Testis (tissue), 3 donors: Measurements from ENCODE around the gene RGS16. TPM values are rescaled to one million over a fixed set of nuclear protein-coding genes. Genes with fewer than 3 reads are reported as not detected.

ENCODE experiments used
- DNase-seq: peaks from one replicate; pipeline ENCODE4 v3.0.0-alpha.2; 2019
- H3K27ac ChIP-seq, 2 donors: fragments of 200-600 bp; sonication (generic); one replicate each; pipeline ENCODE4 v1.5.1; 2019
- H3K27me3 ChIP-seq: fragments of 200-600 bp; sonication (generic); one replicate; pipeline ENCODE4 v1.5.1; 2019
- H3K36me3 ChIP-seq: fragments of 200-600 bp; sonication (generic); one replicate; pipeline ENCODE4 v1.5.1; 2017; ENCODE audit warnings: low read depth; ENCODE audit errors: missing control alignments
- H3K4me1 ChIP-seq: fragments of 200-600 bp; sonication (generic); one replicate; pipeline ENCODE4 v1.5.1; 2019
- H3K4me3 ChIP-seq, 2 donors: fragments of 200-600 bp; sonication (generic); one replicate each; pipeline ENCODE4 v1.5.1; 2017 to 2019
- H3K9me3 ChIP-seq: fragments of 200-600 bp; sonication (generic); one replicate; pipeline ENCODE4 v1.5.1; 2017
- POLR2A ChIP-seq: fragments of 450-650 bp; IDR thresholded peaks from one replicate; pipeline ENCODE4 v1.6.1; 2017; ENCODE audit warnings: antibody characterized with exemption, mild to moderate bottlenecking, moderate library complexity
- whole genome bisulfite sequencing, 2 donors: methylation state at CpG; one replicate each; pipeline ENCODE4 v1.1.5; 2018; 5-methylcytosine and 5-hydroxymethylcytosine counted together
- intact Hi-C: fragments of 100-400 bp; cut with DNase I; formaldehyde crosslinking; loops from one replicate; pipeline ENCODE4 v1.15.1; 2023; ENCODE audit warnings: low total_unique reads
- polyA plus RNA-seq: library from polyadenylated mRNA; stranded (reverse); fragments of 350-450 nt; fragmentation: Illumina TruSeq; extraction: RNeasy Lipid Tissue Mini Kit (QIAGEN cat#74804); gene quantifications from one replicate; pipeline ENCODE4 v1.2.3, GENCODE V29; 2014; ENCODE audit warnings: low read depth, low replicate concordance; ENCODE audit not compliant: insufficient read depth
- total RNA-seq, 2 donors: library from RNA; depleted of rRNA; stranded (reverse); fragments of >200 nt; gene quantifications; one replicate each; pipeline ENCODE4 v1.2.3, GENCODE V29; 2016
- TF ChIP-seq, protein P1 (sequence below), 3 experiments: fragments of 450-650 bp in 2 of 3; fragments of 200-600 bp in 1 of 3; sonication (generic) in 1 of 3; IDR thresholded peaks; one replicate each; pipeline ENCODE4 v1.5.1; 2016 to 2019; ENCODE audit warnings: antibody characterized with exemption in 3 of 3, mild to moderate bottlenecking in 2 of 3, moderate library complexity in 1 of 3

The RGS16 gene
- total and polyA plus RNA-seq, 3 donors from 2014 or later, result 0.93 to 3.2 (median 1.3) TPM

GRCh38 chr1:182628657-182629056 lies 24.5 kb upstream of the RGS16 start:
- intact Hi-C loops, result no loop called here
- no peaks in the 10 kb centered on the region for H3K9me3 ChIP-seq
- no peak for DNase-seq
- H3K27me3 ChIP-seq, result no peaks in the 10 kb centered on the region
- 97 to 100% methylated on average over 1 of the region's 1 CpG for WGBS, 2 donors
- TF ChIP-seq, protein P1, sequence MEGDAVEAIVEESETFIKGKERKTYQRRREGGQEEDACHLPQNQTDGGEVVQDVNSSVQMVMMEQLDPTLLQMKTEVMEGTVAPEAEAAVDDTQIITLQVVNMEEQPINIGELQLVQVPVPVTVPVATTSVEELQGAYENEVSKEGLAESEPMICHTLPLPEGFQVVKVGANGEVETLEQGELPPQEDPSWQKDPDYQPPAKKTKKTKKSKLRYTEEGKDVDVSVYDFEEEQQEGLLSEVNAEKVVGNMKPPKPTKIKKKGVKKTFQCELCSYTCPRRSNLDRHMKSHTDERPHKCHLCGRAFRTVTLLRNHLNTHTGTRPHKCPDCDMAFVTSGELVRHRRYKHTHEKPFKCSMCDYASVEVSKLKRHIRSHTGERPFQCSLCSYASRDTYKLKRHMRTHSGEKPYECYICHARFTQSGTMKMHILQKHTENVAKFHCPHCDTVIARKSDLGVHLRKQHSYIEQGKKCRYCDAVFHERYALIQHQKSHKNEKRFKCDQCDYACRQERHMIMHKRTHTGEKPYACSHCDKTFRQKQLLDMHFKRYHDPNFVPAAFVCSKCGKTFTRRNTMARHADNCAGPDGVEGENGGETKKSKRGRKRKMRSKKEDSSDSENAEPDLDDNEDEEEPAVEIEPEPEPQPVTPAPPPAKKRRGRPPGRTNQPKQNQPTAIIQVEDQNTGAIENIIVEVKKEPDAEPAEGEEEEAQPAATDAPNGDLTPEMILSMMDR (IDR thresholded peaks at IDR 0.05), result no peak
- no peak for TF ChIP-seq POLR2A
- no peaks in the 10 kb centered on the region for H3K4me1 ChIP-seq
- H3K36me3 ChIP-seq, result no peaks in the 10 kb centered on the region
- H3K27ac ChIP-seq, result no peak overlapping the region
- no peak overlapping the region for H3K4me3 ChIP-seq

DNA sequence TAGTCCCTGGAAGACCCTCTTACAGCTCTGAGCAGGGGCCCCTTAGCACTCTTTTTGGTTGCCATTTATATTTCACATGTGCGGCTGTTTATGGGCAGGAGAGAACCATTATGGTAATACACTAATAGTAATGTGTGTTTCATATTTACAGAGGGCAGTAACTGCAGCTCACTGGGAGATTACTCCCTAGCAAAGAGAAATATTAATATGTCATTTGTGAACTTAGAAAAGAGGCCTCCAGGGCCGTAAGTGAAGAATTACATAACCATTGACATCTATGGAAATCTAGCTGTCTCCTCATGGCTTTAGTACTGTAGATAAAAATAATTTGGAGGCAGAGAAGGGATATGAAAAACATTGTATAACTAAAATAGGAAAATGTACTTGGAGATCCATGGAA lies 23.4 kb upstream of the RGS16 start:
- Histone ChIP-seq H3K36me3 (no peaks in the 10 kb centered on the region), H3K9me3 (no peaks in the 10 kb centered on the region), H3K27me3 (no peaks in the 10 kb centered on the region), H3K4me3 (no peak overlapping the region), H3K27ac (no peak overlapping the region), H3K4me1 (peaks cover 5% of the 10 kb centered on the region)
- WGBS, 2 donors, result 81 to 83% methylated on average over 2 of the region's 2 CpGs
- intact Hi-C loops, result no loop called here
- DNase-seq, result no peak
- TF ChIP-seq POLR2A, result no peak
- TF ChIP-seq, protein P1 (IDR thresholded peaks at IDR 0.05), result no peak

DNA sequence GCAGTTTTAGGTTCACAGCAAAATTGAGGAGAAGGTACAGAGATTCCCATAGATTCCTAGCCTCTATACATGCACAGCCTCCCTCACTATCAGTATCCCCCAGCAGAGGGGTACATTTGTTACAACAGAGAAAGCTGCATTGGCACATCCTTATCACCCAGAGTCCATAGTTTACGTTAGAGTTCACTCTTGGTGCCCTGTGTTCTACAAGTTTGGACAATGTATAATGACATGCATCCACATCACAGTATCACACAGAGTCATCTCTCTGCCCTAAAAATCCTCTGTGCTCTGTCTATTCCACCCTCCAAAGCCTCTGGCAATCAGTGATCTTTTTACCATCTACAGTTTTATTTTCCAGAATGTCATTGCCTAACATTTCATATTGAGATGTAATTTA lies 22.3 kb upstream of the RGS16 start:
- intact Hi-C loops, result no loop called here
- no peak for TF ChIP-seq POLR2A
- TF ChIP-seq, protein P1 (IDR thresholded peaks at IDR 0.05), result no peak
- WGBS, 2 donors, result 69 to 76% methylated on average over 1 of the region's 1 CpG

DNA sequence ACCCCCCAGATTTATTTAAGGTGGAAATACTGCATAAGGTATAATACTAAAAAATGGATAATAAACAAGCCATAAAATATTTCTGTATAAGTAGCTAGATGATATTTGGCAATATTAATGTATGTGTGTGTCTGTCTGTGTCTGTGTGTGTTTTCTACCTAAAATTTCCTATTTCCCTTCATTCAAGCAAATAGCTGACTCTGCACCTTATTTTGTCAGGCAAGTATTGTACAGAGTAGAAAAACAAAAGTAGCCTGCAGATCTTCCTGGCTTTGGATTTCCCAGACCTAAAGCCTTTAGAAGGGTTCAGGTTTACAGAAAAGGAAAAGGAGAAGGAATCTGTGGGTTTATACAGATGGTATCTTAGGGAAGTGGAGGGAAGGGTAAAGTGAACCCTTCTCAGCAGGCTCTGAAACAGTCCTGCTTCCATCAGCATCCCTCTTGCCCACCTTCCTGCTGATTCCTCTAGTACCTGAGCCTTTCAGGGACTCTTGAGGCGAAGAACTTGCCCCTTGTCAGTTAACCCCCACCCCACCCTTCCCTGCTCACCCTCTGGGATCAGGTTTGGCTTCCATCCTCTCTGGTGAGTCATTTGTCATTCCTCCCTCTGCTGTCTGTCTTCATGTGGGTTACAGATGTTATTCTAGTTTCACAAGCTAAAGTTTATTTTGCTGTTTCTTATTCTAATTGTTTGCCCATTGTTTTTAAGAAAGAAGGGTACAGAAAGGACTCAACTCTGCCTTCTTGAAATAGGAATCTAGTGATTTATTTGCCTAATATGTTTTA lies 21.7 kb upstream of the RGS16 start:
- H3K4me3 ChIP-seq, result no peak overlapping the region
- no peak for DNase-seq
- H3K36me3 ChIP-seq, result no peaks in the 10 kb centered on the region
- no peak overlapping the region for H3K27ac ChIP-seq
- no peaks in the 10 kb centered on the region for H3K27me3 ChIP-seq
- H3K4me1 ChIP-seq, result peaks cover 5% of the 10 kb centered on the region
- no peaks in the 10 kb centered on the region for H3K9me3 ChIP-seq
- no peak for TF ChIP-seq POLR2A
- TF ChIP-seq, protein P1 (IDR thresholded peaks at IDR 0.05), result no peak
- intact Hi-C loops, result no loop called here
- 47 to 84% methylated on average over 1 of the region's 1 CpG for WGBS, 2 donors

More for the DNA sequence above, 22.3 kb upstream of the RGS16 start:
- DNase-seq, result no peak
- Histone ChIP-seq H3K36me3 (no peaks in the 10 kb centered on the region), H3K27me3 (no peaks in the 10 kb centered on the region), H3K9me3 (no peaks in the 10 kb centered on the region), H3K27ac (no peak overlapping the region), H3K4me3 (no peak overlapping the region), H3K4me1 (peaks cover 5% of the 10 kb centered on the region)

- Histone ChIP-seq H3K4me1 (peaks cover 5% of the 10 kb centered on the region), H3K4me3 (no peak overlapping the region), H3K27me3 (no peaks in the 10 kb centered on the region), H3K9me3 (no peaks in the 10 kb centered on the region), H3K36me3 (no peaks in the 10 kb centered on the region), H3K27ac (no peak overlapping the region)
- WGBS, 2 donors, result 95% methylated on average over 3 of the region's 3 CpGs
- TF ChIP-seq, protein P1 (IDR thresholded peaks at IDR 0.05), result no peak
- TF ChIP-seq POLR2A, result no peak
- intact Hi-C loops, result no loop called here
- DNase-seq, result no peak
These were observed 20.8 kb upstream of the RGS16 start for GRCh38 chr1:182625024-182625423.
